GM21381 (cell line): ENCODE measurements around the gene CIART.
"Not testable (repeated sequence)": the region's sequence is repeated elsewhere in the genome, so short reads cannot be mapped to it uniquely, and the experiment has no call there.

Experiments
- ATAC-seq: cut with Tn5 transposase; IDR thresholded peaks from one replicate; pipeline ENCODE4 v1.9.1; 2021; ENCODE audit warnings: mild to moderate bottlenecking, moderate library complexity; ENCODE audit not compliant: unreplicated experiment

The CIART gene

GRCh38 chr1:150308585-150308984, 26.2 kb downstream of the CIART start:
- ATAC-seq, result not testable (repeated sequence)

GRCh38 chr1:150309758-150310508, 27.6 kb downstream of the CIART start:
- no peak for ATAC-seq

- no peak for ATAC-seq
Observed at GRCh38 chr1:150311762-150312161, 29.4 kb downstream of the CIART start.

GRCh38 chr1:150314691-150315090, 32.3 kb downstream of the CIART start:
- ATAC-seq, result not testable (repeated sequence)

GRCh38 chr1:150320667-150320978, 38.3 kb downstream of the CIART start:
- no peak for ATAC-seq

- no peak for ATAC-seq
Observed at GRCh38 chr1:150321826-150322166, 39.4 kb downstream of the CIART start.

- no peak for ATAC-seq
Observed at GRCh38 chr1:150322310-150322709, 40.0 kb downstream of the CIART start.

- ATAC-seq, result no peak
Observed at GRCh38 chr1:150332651-150333290, 50.4 kb downstream of the CIART start.
